GM18907 (cell line): ENCODE results near the gene HOXB2.

Source experiments
- ATAC-seq: cut with Tn5 transposase; IDR thresholded peaks from one replicate; pipeline ENCODE4 v1.9.1; 2021; ENCODE audit warnings: mild to moderate bottlenecking, moderate library complexity; ENCODE audit not compliant: unreplicated experiment

Gene HOXB2

DNA sequence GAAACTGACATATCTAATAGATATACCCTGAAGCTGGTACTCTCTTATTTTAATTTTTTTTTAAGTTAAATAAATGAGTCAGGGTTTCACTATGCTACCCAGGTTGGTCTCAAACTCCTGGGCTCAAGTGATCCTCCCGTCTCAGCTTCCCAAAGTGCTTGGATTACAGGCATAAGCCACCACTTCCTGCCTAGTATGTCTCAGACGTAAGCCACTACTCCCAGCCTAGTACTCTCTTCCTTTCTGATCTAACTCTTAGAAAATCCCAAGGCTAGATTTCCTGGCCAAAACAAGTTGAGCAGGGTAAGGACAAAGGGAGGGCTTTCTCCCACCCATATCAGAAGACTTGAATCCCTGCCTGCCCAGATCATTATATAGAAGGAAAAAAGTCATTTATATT is 47.8 kb downstream of the HOXB2 start:
- ATAC-seq = no peak

DNA sequence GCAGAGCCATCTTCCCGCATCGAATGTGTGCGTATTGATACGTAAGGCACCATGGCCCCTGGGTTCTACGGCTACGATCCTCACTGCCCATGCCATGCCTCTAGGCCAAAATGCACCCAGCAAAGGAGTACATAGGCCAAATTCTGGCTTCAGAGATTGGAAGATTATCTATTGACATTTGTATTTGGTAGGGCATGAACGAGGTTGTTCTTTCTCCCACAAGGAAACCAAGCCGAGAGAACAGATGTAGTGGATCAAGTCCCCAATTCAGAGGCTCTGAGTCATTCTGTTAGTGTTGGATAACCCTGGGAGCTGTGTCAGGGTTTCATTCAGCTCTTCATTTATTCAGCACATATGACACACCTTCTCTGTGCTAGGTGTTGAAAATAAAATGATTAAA is 50.6 kb downstream of the HOXB2 start:
- ATAC-seq = no peak
